GM10266 (cell line): ENCODE results near the gene SPECC1.
"Not testable (repeated sequence)": the region's sequence is repeated elsewhere in the genome, so short reads cannot be mapped to it uniquely, and the experiment has no call there.

Experiments
- DNase-seq: peaks from one replicate; pipeline ENCODE4 v3.0.0; 2012; ENCODE audit errors: extremely low spot score
- CTCF ChIP-seq: IDR thresholded peaks from 2 replicates; pipeline ENCODE4 v1.5.1; 2012; ENCODE audit warnings: mild to moderate bottlenecking, low read depth; ENCODE audit not compliant: control insufficient read depth, insufficient read depth; ENCODE audit errors: missing control alignments

Gene SPECC1

DNA sequence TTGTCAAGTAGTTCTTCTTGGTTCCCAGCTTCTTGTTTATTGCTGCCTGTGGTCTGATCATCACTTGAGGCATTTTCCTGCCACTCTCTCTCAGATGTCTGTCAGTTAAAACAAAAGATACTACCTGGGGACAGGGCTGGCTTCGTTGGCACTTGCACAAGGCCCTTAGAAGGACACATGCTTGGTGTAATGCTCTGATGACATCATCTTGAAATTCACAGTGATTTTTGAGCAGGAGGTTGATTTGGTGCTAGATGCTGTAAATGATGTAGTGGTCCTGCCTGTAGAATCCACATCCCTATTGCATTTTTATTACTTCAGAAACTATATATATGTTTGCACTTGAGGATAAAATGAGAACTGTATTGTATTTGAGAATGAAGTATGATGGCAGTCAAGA is 247.8 kb downstream of the SPECC1 start:
- DNase-seq: no peak
- TF ChIP-seq CTCF: no peak

GRCh38 chr17:20257798-20258197 is 248.6 kb downstream of the SPECC1 start:
- DNase-seq: no peak
- no peak for TF ChIP-seq CTCF

DNA sequence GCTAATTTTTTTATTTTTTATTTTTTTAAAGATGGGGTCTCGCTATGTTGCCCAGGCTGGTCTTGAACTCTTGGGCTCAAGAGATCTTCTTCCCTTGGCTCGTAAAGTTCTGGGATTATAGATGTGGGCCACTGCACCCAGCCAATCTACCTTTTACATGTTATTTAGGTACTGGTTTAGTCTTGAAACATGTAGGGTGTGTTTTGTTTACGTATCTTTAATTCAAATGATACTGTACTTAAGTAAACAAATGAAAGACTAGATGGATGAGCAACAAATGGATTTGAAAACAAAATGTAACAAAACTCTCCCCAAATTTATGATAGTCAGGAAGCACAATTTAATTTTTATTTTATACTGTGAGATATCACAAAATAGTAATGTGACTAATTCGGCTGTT is 250.5 kb downstream of the SPECC1 start:
- no peak for TF ChIP-seq CTCF
- no peak for DNase-seq

GRCh38 chr17:20260268-20260667 is 251.1 kb downstream of the SPECC1 start:
- no peak for TF ChIP-seq CTCF
- no peak for DNase-seq

DNA sequence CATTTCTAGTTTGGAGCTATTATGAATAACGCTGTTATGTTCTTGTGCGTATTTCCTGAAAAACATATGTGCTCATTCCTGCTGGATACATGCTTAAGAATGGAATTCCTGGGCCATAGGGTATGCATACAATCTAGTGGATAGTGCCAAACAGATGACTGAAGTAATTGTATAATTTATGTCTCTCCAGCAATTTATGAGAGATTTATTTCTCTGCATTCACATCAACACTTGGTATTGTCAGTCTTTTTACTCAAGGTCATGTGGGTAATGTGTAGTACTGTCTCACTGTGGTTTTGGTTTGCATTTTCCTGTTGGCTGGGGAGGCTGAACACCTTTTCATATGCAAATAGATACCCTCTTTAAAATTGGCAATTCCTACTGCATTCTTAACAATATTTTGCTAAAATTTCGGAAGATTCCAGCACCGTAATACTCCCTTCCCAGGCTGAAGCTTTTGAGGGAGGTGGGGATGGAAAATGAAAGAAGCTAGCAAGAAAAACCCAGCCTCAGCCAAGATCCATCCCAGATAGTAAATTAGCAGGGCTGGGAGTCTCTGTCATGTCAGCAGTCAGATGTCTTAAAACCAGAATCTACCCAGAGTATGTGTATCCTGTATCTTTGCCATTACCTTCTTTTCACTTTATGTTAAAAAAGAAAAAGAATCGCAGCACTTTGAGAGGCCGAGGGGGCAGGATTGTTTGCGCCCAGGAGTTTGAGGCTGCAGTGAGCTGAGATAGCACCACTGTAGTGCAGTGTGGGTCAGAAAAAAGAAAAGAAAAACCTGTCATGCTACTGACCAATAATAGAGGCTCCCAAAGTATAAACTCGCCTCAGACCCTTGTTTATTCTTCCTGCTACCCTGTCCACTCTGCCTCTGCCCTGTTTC is 253.3 kb downstream of the SPECC1 start:
- no peak for TF ChIP-seq CTCF
- DNase-seq: no peak

DNA sequence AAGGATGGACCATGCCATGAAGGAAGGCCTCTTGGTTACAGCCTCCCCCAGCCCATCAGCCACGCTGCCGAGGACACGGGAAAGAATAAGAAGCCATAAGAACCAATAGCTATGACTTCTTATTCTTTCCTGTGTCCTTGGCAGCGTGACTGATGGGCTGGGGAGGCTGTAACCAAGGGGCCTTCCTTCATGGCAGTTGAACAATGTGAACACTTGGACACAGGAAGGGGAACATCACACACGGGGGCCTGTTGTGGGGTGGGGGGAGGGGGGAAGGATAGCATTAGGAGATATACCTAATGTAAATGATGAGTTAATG is 253.9 kb downstream of the SPECC1 start:
- not testable (repeated sequence) for DNase-seq

GRCh38 chr17:20263595-20263994 is 254.4 kb downstream of the SPECC1 start:
- TF ChIP-seq CTCF: no peak
- DNase-seq: no peak

DNA sequence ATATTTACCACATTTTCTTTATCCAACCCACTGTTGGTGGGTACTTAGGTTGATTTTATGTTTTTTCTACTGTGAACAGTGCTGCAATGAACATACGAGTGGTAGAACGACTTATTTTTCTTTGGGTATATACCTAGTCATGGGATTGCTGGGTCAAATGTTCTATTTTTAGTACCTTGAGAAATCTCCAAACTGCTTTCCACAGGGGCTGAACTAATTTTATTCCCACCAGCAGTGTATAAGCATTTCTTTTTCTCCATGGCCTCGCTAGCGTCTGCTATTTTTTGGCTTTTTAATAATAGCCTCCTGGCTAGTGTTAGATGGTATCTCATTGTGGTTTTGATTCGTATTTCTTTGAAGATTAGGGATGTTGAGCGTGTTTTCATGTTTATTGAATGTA is 255.8 kb downstream of the SPECC1 start:
- no peak for TF ChIP-seq CTCF
- no peak for DNase-seq
